ENCODE data around the gene RETNLB. TPM values are rescaled to one million over a fixed set of nuclear protein-coding genes. Genes with fewer than 3 reads are reported as not detected.

Gene RETNLB
- polyA plus RNA-seq, 1 donor (not counting 4 experiments of a cell fraction or from before 2014, with no cell fraction given): not detected

DNA sequence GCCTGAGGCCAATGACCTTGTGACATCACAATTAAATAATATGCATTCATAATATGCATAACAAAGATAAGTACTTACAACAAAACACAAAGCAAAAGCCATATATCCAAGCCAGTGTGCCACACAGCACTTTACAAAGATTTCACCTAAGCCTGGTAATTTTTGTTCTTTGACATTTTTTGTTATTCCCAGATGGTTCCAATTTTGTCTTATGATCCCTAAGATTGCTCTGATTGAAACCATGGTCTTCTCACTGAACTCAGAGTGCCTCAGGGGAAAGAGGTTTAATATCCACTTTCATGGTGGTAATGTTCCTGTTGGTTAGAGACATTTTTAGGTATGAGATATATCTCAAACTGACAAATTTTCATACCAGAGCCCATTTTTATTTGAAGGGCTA, 29.1 kb downstream of the RETNLB start:
- FAIRE-seq: no peak

GRCh38 chr3:108724101-108724500, 33.1 kb downstream of the RETNLB start:
- Histone ChIP-seq H3K9ac (ENCODE audit: control insufficient read depth, extremely low read depth, insufficient read depth, low read length) (no peak overlapping the region), H3K27me3 (ENCODE audit: control insufficient read depth, extremely low read depth, insufficient read depth, low read length) (no peaks in the 10 kb centered on the region), H3K9me3 (ENCODE audit: control insufficient read depth, low read depth, low read length) (no peaks in the 10 kb centered on the region), H3K4me1 (ENCODE audit: control insufficient read depth, extremely low read depth, insufficient read depth, low read length) (no peaks in the 10 kb centered on the region), H3K36me3 (ENCODE audit: control insufficient read depth in 2 of 2, extremely low read depth in 1 of 2, insufficient read depth in 2 of 2, low read length in 2 of 2) (no peaks in the 10 kb centered on the region), H2AFZ (ENCODE audit: control insufficient read depth, low read length) (no peak overlapping the region), H3K4me2 (ENCODE audit: control insufficient read depth, extremely low read depth, insufficient read depth, low read depth, low read length) (no peak overlapping the region), H3K4me3 (ENCODE audit: control insufficient read depth in 2 of 3, extremely low read depth in 1 of 3, insufficient read depth in 2 of 3, low read depth in 1 of 3, low read length in 3 of 3) (no peak overlapping the region), H4K20me1 (ENCODE audit: control insufficient read depth, extremely low read depth, insufficient read depth, low read length) (no peaks in the 10 kb centered on the region), H3K79me2 (ENCODE audit: control insufficient read depth, insufficient read depth, low read length) (no peaks in the 10 kb centered on the region), H3K9me1 (ENCODE audit: control insufficient read depth, extremely low read depth, insufficient read depth, low read length) (no peaks in the 10 kb centered on the region), H3K27ac (ENCODE audit: control insufficient read depth, insufficient read depth, low read length) (no peak overlapping the region)
- DNase-seq (ENCODE audit: low read depth, low spot score) (no peak), FAIRE-seq (no peak)
- dilution Hi-C loops (cut with MboI; ENCODE audit: extremely low pct_ligation_motif_present, low sequenced_read_pairs): no loop called here
- TF ChIP-seq, protein P1, sequence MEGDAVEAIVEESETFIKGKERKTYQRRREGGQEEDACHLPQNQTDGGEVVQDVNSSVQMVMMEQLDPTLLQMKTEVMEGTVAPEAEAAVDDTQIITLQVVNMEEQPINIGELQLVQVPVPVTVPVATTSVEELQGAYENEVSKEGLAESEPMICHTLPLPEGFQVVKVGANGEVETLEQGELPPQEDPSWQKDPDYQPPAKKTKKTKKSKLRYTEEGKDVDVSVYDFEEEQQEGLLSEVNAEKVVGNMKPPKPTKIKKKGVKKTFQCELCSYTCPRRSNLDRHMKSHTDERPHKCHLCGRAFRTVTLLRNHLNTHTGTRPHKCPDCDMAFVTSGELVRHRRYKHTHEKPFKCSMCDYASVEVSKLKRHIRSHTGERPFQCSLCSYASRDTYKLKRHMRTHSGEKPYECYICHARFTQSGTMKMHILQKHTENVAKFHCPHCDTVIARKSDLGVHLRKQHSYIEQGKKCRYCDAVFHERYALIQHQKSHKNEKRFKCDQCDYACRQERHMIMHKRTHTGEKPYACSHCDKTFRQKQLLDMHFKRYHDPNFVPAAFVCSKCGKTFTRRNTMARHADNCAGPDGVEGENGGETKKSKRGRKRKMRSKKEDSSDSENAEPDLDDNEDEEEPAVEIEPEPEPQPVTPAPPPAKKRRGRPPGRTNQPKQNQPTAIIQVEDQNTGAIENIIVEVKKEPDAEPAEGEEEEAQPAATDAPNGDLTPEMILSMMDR (optimal IDR thresholded peaks at IDR 0.05 in 1 of 3, IDR thresholded peaks at IDR 0.05 in 1 of 3, conservative IDR thresholded peaks at IDR 0.05 in 1 of 3; ENCODE audit: extremely low read depth in 1 of 3, insufficient read depth in 2 of 3, low read length in 3 of 3): no peak
- TF ChIP-seq EZH2 (IDR thresholded peaks at IDR 0.05; ENCODE audit: low read length): no peak

More for the DNA sequence above, 29.1 kb downstream of the RETNLB start:
- Histone ChIP-seq H3K27ac (ENCODE audit: control insufficient read depth, insufficient read depth, low read length) (no peak overlapping the region), H3K4me1 (ENCODE audit: control insufficient read depth, extremely low read depth, insufficient read depth, low read length) (no peaks in the 10 kb centered on the region), H3K9me1 (ENCODE audit: control insufficient read depth, extremely low read depth, insufficient read depth, low read length) (no peaks in the 10 kb centered on the region), H3K27me3 (ENCODE audit: control insufficient read depth, extremely low read depth, insufficient read depth, low read length) (no peaks in the 10 kb centered on the region), H3K9me3 (ENCODE audit: control insufficient read depth, low read depth, low read length) (no peaks in the 10 kb centered on the region), H3K4me3 (ENCODE audit: control insufficient read depth in 2 of 3, extremely low read depth in 1 of 3, insufficient read depth in 2 of 3, low read depth in 1 of 3, low read length in 3 of 3) (no peak overlapping the region), H3K4me2 (ENCODE audit: control insufficient read depth, extremely low read depth, insufficient read depth, low read depth, low read length) (no peak overlapping the region), H3K79me2 (ENCODE audit: control insufficient read depth, insufficient read depth, low read length) (no peaks in the 10 kb centered on the region), H3K36me3 (ENCODE audit: control insufficient read depth in 2 of 2, extremely low read depth in 1 of 2, insufficient read depth in 2 of 2, low read length in 2 of 2) (no peaks in the 10 kb centered on the region), H2AFZ (ENCODE audit: control insufficient read depth, low read length) (no peak overlapping the region), H4K20me1 (ENCODE audit: control insufficient read depth, extremely low read depth, insufficient read depth, low read length) (no peaks in the 10 kb centered on the region), H3K9ac (ENCODE audit: control insufficient read depth, extremely low read depth, insufficient read depth, low read length) (no peak overlapping the region)
- DNase-seq (ENCODE audit: low read depth, low spot score): no peak
- TF ChIP-seq, protein P1 (optimal IDR thresholded peaks at IDR 0.05 in 1 of 3, IDR thresholded peaks at IDR 0.05 in 1 of 3, conservative IDR thresholded peaks at IDR 0.05 in 1 of 3; ENCODE audit: extremely low read depth in 1 of 3, insufficient read depth in 2 of 3, low read length in 3 of 3): no peak
- TF ChIP-seq EZH2 (IDR thresholded peaks at IDR 0.05; ENCODE audit: low read length): no peak
- dilution Hi-C loops (cut with MboI; ENCODE audit: extremely low pct_ligation_motif_present, low sequenced_read_pairs): no loop called here
